ENCODE data around the gene WHRN. TPM values are rescaled to one million over a fixed set of nuclear protein-coding genes. Genes with fewer than 3 reads are reported as not detected.
A peak's percentile ranks its signal among the peaks of the same experiment; 100 is the strongest.

The WHRN gene
- polyA plus RNA-seq, 1 donor (not counting 4 experiments of a cell fraction or from before 2014, with no cell fraction given), result 1.2 TPM

DNA sequence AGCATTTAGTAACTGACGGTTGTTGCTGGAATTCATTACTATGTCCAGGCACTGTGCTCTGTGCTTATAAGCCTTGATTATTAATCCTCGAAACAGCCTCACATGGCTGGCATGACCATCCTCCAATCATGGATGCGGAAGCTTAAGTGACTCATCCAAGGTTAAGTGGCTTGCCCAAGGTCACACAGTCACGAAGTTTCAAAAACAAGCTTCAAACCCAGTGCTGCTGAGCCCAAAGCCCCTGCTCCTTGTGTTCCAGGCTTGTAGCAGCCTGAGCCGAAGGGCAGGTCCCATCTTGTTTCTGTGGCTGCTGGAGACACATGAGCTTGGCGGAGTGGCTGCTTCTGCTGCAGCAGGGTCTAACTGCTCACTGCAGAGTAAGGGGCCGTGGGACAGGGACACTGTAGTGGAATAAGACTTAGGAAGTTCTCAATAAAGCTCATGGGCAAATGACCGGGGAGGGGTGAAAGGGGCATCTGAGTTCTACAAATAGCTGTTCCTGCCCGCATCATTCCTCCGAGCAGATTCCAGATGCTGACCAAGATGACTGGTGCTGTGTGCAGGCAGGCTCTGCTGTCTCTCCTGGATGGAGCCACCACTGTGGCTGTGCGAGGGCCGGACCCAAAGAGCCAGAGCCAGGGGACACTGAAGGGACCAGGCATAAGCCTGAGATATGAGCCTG lies 32.4 kb downstream of the WHRN start:
- Histone ChIP-seq H3K27me3 (ENCODE audit: control insufficient read depth, extremely low read depth, insufficient read depth, low read length) (no peaks in the 10 kb centered on the region), H3K4me1 (ENCODE audit: control insufficient read depth, extremely low read depth, insufficient read depth, low read length) (peaks cover 15% of the 10 kb centered on the region), H3K27ac (ENCODE audit: control insufficient read depth, insufficient read depth, low read length) (no peak overlapping the region), H3K36me3 (ENCODE audit: control insufficient read depth in 2 of 2, extremely low read depth in 1 of 2, insufficient read depth in 2 of 2, low read length in 2 of 2) (no peaks in the 10 kb centered on the region), H3K9ac (ENCODE audit: control insufficient read depth, extremely low read depth, insufficient read depth, low read length) (no peak overlapping the region), H2AFZ (ENCODE audit: control insufficient read depth, low read length) (no peak overlapping the region), H3K79me2 (ENCODE audit: control insufficient read depth, insufficient read depth, low read length) (no peaks in the 10 kb centered on the region), H3K9me3 (ENCODE audit: control insufficient read depth, low read depth, low read length) (no peaks in the 10 kb centered on the region), H3K4me2 (ENCODE audit: control insufficient read depth, extremely low read depth, insufficient read depth, low read depth, low read length) (peak overlapping the region; percentile 60), H3K9me1 (ENCODE audit: control insufficient read depth, extremely low read depth, insufficient read depth, low read length) (peaks cover 2% of the 10 kb centered on the region), H4K20me1 (ENCODE audit: control insufficient read depth, extremely low read depth, insufficient read depth, low read length) (peaks cover 3% of the 10 kb centered on the region), H3K4me3 (ENCODE audit: control insufficient read depth in 2 of 3, extremely low read depth in 1 of 3, insufficient read depth in 2 of 3, low read depth in 1 of 3, low read length in 3 of 3) (no peak overlapping the region)
- FAIRE-seq (peak; percentile 91), DNase-seq (ENCODE audit: low read depth, low spot score) (peak; percentile 70)
- dilution Hi-C loops (cut with MboI; ENCODE audit: extremely low pct_ligation_motif_present, low sequenced_read_pairs), result no loop called here
- TF ChIP-seq, protein P1, sequence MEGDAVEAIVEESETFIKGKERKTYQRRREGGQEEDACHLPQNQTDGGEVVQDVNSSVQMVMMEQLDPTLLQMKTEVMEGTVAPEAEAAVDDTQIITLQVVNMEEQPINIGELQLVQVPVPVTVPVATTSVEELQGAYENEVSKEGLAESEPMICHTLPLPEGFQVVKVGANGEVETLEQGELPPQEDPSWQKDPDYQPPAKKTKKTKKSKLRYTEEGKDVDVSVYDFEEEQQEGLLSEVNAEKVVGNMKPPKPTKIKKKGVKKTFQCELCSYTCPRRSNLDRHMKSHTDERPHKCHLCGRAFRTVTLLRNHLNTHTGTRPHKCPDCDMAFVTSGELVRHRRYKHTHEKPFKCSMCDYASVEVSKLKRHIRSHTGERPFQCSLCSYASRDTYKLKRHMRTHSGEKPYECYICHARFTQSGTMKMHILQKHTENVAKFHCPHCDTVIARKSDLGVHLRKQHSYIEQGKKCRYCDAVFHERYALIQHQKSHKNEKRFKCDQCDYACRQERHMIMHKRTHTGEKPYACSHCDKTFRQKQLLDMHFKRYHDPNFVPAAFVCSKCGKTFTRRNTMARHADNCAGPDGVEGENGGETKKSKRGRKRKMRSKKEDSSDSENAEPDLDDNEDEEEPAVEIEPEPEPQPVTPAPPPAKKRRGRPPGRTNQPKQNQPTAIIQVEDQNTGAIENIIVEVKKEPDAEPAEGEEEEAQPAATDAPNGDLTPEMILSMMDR (optimal IDR thresholded peaks at IDR 0.05 in 1 of 3, IDR thresholded peaks at IDR 0.05 in 1 of 3, conservative IDR thresholded peaks at IDR 0.05 in 1 of 3; ENCODE audit: extremely low read depth in 1 of 3, insufficient read depth in 2 of 3, low read length in 3 of 3), result no peak
- no peak for TF ChIP-seq EZH2 (IDR thresholded peaks at IDR 0.05; ENCODE audit: low read length)

DNA sequence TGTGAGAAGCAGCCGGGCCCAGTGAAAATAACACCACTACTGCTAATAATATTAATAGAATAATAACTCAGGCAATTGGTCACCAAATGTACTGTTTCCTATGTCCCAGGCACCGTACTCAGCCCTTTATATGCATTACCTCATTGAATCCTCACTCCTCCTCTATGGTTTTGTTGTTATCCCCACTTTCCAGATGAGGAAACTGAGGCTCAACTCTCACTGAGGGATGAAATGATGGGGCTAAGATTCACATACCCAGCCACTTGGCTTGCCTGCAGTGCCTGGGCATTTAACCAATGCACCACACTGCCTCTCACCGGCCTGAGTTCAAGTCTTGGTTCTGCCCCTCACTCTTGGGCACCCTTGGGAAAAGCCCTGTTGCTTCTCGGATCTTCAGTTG lies 34.1 kb downstream of the WHRN start:
- Histone ChIP-seq H3K27me3 (ENCODE audit: control insufficient read depth, extremely low read depth, insufficient read depth, low read length) (no peaks in the 10 kb centered on the region), H3K9me3 (ENCODE audit: control insufficient read depth, low read depth, low read length) (no peaks in the 10 kb centered on the region), H3K4me3 (ENCODE audit: control insufficient read depth in 2 of 3, extremely low read depth in 1 of 3, insufficient read depth in 2 of 3, low read depth in 1 of 3, low read length in 3 of 3) (no peak overlapping the region), H3K36me3 (ENCODE audit: control insufficient read depth in 2 of 2, extremely low read depth in 1 of 2, insufficient read depth in 2 of 2, low read length in 2 of 2) (no peaks in the 10 kb centered on the region), H3K4me1 (ENCODE audit: control insufficient read depth, extremely low read depth, insufficient read depth, low read length) (peaks cover 15% of the 10 kb centered on the region), H3K4me2 (ENCODE audit: control insufficient read depth, extremely low read depth, insufficient read depth, low read depth, low read length) (no peak overlapping the region), H2AFZ (ENCODE audit: control insufficient read depth, low read length) (no peak overlapping the region), H3K79me2 (ENCODE audit: control insufficient read depth, insufficient read depth, low read length) (no peaks in the 10 kb centered on the region), H3K9ac (ENCODE audit: control insufficient read depth, extremely low read depth, insufficient read depth, low read length) (no peak overlapping the region), H3K27ac (ENCODE audit: control insufficient read depth, insufficient read depth, low read length) (no peak overlapping the region), H3K9me1 (ENCODE audit: control insufficient read depth, extremely low read depth, insufficient read depth, low read length) (peaks cover 2% of the 10 kb centered on the region), H4K20me1 (ENCODE audit: control insufficient read depth, extremely low read depth, insufficient read depth, low read length) (peaks cover 3% of the 10 kb centered on the region)
- dilution Hi-C loops (cut with MboI; ENCODE audit: extremely low pct_ligation_motif_present, low sequenced_read_pairs), result no loop called here
- TF ChIP-seq, protein P1 (optimal IDR thresholded peaks at IDR 0.05 in 1 of 3, IDR thresholded peaks at IDR 0.05 in 1 of 3, conservative IDR thresholded peaks at IDR 0.05 in 1 of 3; ENCODE audit: extremely low read depth in 1 of 3, insufficient read depth in 2 of 3, low read length in 3 of 3), result no peak
- FAIRE-seq (no peak), DNase-seq (ENCODE audit: low read depth, low spot score) (no peak)

Data from keratinocyte (primary cell).